ENCODE results near the gene RRH.

Gene RRH

DNA sequence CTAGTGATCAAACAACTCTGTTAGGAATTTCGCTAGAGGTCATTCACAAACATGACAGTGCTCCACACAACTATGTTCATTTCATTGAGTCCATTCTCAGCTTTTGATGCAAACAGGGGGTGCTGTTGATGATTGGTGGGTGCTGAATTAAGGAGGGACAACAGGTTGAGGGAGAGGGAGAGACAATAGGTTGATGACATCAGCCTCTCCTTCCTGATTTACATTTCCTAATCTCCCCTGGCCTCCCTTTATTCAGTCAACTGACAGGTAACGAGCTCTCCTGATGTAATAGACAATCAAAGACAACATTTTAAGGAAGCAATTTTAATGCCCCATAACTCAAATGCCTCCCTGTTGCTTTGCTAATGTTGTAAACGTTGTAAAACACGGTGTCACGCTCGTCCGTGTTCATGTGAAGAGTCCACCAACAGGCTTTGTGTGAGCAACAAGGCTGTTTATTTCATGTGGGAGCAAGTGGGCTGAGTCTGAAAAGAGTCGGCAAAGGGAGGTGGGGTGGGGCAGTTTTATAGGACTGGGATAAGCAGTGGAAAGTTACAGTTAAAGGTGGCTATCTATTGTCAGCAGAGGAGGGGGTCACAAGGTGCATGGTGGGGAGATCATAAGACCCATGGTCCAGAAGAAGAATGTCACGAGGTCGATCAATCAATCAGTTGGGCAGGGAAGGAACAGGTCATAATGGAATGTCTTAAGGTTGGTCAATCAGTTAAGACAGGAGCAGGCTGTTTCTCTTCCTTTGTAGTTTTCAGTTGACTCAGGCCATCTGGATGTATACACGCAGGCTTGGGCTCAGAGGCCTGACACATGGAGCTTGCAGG lies 17.0 kb upstream of the RRH start:
- H4K20me1 ChIP-seq (ENCODE audit: control insufficient read depth, insufficient read depth, low read depth, low read length), result no peaks in the 10 kb centered on the region
- peaks cover 6% of the 10 kb centered on the region for H3K4me1 ChIP-seq (ENCODE audit: control insufficient read depth, low read length)
- TF ChIP-seq, protein P1, sequence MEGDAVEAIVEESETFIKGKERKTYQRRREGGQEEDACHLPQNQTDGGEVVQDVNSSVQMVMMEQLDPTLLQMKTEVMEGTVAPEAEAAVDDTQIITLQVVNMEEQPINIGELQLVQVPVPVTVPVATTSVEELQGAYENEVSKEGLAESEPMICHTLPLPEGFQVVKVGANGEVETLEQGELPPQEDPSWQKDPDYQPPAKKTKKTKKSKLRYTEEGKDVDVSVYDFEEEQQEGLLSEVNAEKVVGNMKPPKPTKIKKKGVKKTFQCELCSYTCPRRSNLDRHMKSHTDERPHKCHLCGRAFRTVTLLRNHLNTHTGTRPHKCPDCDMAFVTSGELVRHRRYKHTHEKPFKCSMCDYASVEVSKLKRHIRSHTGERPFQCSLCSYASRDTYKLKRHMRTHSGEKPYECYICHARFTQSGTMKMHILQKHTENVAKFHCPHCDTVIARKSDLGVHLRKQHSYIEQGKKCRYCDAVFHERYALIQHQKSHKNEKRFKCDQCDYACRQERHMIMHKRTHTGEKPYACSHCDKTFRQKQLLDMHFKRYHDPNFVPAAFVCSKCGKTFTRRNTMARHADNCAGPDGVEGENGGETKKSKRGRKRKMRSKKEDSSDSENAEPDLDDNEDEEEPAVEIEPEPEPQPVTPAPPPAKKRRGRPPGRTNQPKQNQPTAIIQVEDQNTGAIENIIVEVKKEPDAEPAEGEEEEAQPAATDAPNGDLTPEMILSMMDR (IDR thresholded peaks at IDR 0.05; ENCODE audit: low read depth, low read length, poor library complexity, severe bottlenecking), result no peak
- TF ChIP-seq EZH2phosphoT487 (IDR thresholded peaks at IDR 0.05; ENCODE audit: borderline replicate concordance, low read length), result no peak
- no peaks in the 10 kb centered on the region for H3K9me2 ChIP-seq (replicated peaks; ENCODE audit: control insufficient read depth, low read length)
- H3K9me3 ChIP-seq (ENCODE audit: control insufficient read depth, insufficient read depth, low read length), result no peaks in the 10 kb centered on the region
- H3K27ac ChIP-seq (ENCODE audit: low read depth, low read length), result no peak overlapping the region
- H3K4me2 ChIP-seq (ENCODE audit: low read length), result no peak overlapping the region
- peaks cover under 1% of the 10 kb centered on the region; the same call in 1 of the 2 replicates for H3K36me3 ChIP-seq (ENCODE audit: control insufficient read depth, low read length)
- no peak overlapping the region for H3K4me3 ChIP-seq (ENCODE audit: low read length)
- H3K27me3 ChIP-seq (ENCODE audit: control insufficient read depth, low read length), result no peaks in the 10 kb centered on the region
- H3K79me2 ChIP-seq (ENCODE audit: control insufficient read depth, low read length), result peaks cover 5% of the 10 kb centered on the region
- no peaks in the 10 kb centered on the region for H3F3A ChIP-seq (ENCODE audit: control insufficient read depth, insufficient read depth)

DNA sequence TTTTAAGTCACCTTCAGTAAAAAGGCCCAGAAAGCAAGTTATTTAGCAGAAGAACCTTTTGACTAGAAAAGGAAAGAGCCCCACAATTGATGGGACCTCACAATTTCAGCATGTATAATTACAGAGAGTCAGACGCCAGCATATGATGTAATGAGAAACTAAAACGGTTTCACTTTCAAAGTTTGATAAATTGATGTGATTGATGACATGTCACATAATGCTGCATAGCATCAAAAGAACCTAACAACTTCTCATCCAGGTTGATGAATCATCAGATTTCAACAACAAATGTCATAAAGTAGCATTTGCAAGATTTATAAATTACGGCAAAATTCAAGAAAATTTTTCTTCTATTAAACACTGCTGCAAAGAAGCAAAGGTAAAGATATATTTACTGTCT lies 16.1 kb upstream of the RRH start:
- no peaks in the 10 kb centered on the region for H4K20me1 ChIP-seq (ENCODE audit: control insufficient read depth, insufficient read depth, low read depth, low read length)
- peaks cover 9% of the 10 kb centered on the region for H3K4me1 ChIP-seq (ENCODE audit: control insufficient read depth, low read length)
- H3K4me2 ChIP-seq (ENCODE audit: low read length), result no peak overlapping the region
- H3K9me3 ChIP-seq (ENCODE audit: control insufficient read depth, insufficient read depth, low read length), result no peaks in the 10 kb centered on the region
- H3F3A ChIP-seq (ENCODE audit: control insufficient read depth, insufficient read depth), result no peaks in the 10 kb centered on the region
- H3K27ac ChIP-seq (ENCODE audit: low read depth, low read length), result no peak overlapping the region
- H3K36me3 ChIP-seq (ENCODE audit: control insufficient read depth, low read length), result peaks cover 3% of the 10 kb centered on the region; the same call in 1 of the 2 replicates
- H3K79me2 ChIP-seq (ENCODE audit: control insufficient read depth, low read length), result peaks cover 14% of the 10 kb centered on the region
- TF ChIP-seq EZH2phosphoT487 (IDR thresholded peaks at IDR 0.05; ENCODE audit: borderline replicate concordance, low read length), result no peak
- TF ChIP-seq, protein P1 (IDR thresholded peaks at IDR 0.05; ENCODE audit: low read depth, low read length, poor library complexity, severe bottlenecking), result no peak
- no peaks in the 10 kb centered on the region for H3K27me3 ChIP-seq (ENCODE audit: control insufficient read depth, low read length)
- no peak overlapping the region for H3K4me3 ChIP-seq (ENCODE audit: low read length)
- no peaks in the 10 kb centered on the region for H3K9me2 ChIP-seq (replicated peaks; ENCODE audit: control insufficient read depth, low read length)

DNA sequence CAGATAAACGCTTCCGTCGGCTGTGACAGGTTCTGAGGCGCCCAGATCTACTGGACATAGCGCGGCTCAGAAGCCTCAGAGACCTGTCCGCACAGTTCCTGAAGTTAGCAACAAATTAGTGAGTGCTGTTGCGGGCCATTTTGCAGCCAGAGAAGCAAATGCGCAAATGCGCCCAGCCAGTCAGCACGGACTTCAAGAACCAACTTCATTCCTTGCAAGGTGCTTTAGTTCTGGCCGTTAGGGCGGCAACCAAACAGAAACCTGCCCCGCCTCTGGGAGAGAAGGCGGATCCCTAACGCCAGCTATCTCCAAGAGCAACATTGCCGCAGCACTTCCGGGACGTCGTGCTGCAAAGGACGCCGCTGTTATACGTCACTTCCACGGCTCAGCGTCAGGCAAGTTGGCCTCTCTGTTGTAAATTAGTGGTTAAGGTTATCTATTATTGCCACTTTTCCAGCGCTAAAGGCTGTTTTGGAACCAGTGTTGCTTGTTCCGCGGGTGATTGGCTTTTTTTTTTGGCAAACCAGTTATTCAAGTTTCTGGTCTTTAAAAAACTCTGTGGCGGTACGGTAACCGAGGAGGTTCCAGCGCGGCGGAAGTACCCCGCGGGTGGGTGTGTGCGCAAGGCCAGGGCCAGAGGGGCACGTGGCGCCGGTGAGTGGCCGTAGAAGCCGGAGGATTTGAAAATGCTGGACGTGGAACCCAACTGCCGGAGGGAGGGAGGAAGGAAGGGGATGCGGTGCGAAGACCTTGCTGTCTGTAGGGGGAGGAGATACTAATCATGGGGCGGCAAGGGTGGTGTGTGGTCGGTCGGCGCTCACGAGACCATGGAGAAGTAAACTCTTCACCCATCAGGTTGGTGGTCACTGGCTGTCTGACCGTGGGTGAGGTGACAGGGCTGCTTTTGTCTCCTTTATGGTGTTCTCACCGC lies 12.4 kb upstream of the RRH start, which contains the start of gene GAR1:
Gene GAR1 (plus strand): TSS at position 612 of the 931 bp plus-strand sequence. CDS start 403 bp downstream, outside the sequence.
- TF ChIP-seq, protein P1 (IDR thresholded peaks at IDR 0.05; ENCODE audit: low read depth, low read length, poor library complexity, severe bottlenecking), result no peak
- no peak for TF ChIP-seq EZH2phosphoT487 (IDR thresholded peaks at IDR 0.05; ENCODE audit: borderline replicate concordance, low read length)
- Histone ChIP-seq H3K27me3 (ENCODE audit: control insufficient read depth, low read length) (no peaks in the 10 kb centered on the region), H3K9me2 (replicated peaks; ENCODE audit: control insufficient read depth, low read length) (no peaks in the 10 kb centered on the region), H3K27ac (ENCODE audit: low read depth, low read length) (peak within 1 kb of the TSS; percentile 58), H3K4me2 (ENCODE audit: low read length) (peak within 1 kb of the TSS; percentile 82), H3K4me1 (ENCODE audit: control insufficient read depth, low read length) (peaks cover 22% of the 10 kb centered on the region), H3K4me3 (ENCODE audit: low read length) (peak within 1 kb of the TSS; percentile 82), H3K36me3 (ENCODE audit: control insufficient read depth, low read length) (peaks cover 38% of the 10 kb centered on the region), H3K9me3 (ENCODE audit: control insufficient read depth, insufficient read depth, low read length) (no peaks in the 10 kb centered on the region), H4K20me1 (ENCODE audit: control insufficient read depth, insufficient read depth, low read depth, low read length) (no peaks in the 10 kb centered on the region), H3K79me2 (ENCODE audit: control insufficient read depth, low read length) (peaks cover 51% of the 10 kb centered on the region), H3F3A (ENCODE audit: control insufficient read depth, insufficient read depth) (no peaks in the 10 kb centered on the region)
